ENCODE data around the gene MOGAT3.

MOGAT3 gene

DNA sequence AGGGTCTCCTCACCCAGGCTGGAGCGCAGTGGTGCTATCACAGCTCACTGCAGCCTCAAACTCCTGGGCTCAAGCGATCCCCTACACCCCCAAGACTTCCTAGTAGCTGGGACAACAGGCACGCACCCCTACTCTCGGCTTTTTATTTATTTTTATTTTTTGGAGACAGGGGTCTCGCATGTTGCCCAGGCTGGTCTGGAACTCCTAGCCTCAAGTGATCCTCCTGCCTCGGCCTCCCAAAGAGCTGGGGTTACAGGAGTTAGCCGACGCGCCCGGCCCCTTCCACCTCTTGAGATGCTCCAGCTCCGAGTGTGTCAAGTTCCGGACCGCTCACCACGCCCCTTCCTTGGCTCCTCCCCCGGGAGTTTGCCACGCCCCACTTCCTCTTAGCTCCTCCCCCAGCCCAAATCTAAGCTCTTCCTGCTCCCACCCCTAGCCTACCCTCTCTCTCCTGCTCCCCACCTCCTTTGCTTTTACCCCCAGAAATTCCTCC, 27.0 kb downstream of the MOGAT3 start:
- no peak overlapping the region for H3K4me3 ChIP-seq (ENCODE audit: low read depth, low read length)

- no peak overlapping the region for H3K4me3 ChIP-seq (ENCODE audit: low read depth, low read length)
These were observed 27.7 kb downstream of the MOGAT3 start for GRCh38 chr7:101172854-101173751.

- peak overlapping the region; percentile 17 for H3K4me3 ChIP-seq (ENCODE audit: low read depth, low read length)
These were observed 28.6 kb downstream of the MOGAT3 start for GRCh38 chr7:101172005-101172853.

DNA sequence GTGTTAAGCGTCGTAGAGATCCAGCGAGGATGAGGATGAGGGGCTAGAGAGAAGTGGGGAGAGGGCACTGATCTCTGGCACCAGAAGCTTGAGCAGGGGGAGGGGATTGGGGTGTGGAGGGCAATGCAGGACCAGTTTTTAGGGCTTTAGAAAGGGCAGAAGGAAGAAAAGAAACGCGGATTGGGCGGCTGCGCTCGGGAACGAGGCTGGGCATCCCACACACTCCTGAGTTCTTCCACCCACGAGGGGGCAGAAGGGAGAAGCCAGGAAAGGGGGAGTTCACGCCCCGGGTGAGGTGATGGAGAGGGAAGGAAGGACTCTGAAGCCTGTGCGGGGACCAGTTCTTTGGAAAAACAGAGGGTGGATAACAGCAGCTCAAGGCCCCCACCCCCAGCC, 29.4 kb downstream of the MOGAT3 start:
- no peak overlapping the region for H3K4me3 ChIP-seq (ENCODE audit: low read depth, low read length)

DNA sequence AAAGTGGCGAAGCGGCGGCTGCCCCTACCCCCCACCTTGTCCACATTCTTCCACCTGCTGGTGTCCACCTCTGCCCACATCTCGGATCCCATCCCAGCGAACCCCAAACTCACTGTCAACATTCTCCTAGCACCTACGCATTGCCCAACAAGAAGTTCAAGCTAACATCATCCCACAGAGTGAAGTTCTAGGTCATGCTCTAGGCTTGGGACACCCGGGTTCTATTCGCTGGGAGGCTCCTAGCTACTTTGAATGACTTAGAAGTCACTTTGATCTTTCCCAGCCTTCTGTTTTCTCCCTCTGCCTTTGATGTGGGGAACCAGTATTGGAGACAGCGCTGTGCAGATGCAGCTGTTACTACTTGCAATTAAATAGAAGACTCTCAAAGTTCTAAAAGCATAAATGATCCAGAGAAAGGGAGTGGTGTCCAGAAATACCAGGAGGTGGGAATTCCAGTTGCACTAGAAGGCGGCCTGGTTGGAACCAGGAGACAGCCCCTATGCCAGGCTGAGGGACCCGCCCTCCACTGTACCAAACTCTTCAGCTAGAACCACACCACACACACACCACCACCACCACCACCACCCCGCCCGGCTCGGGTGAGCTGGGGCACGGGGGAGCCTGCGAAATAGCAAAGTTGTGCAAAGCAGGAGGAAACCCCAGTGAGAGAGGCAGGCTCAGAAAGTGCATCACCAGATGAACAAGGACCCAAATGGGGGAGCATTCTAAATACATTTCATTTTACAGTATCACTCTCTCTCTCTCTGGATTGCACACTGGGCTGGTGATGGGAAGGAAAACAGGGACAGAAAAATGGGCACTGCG, 30.0 kb downstream of the MOGAT3 start:
- H3K4me3 ChIP-seq (ENCODE audit: low read depth, low read length) = no peak overlapping the region

GRCh38 chr7:101169838-101170551, 30.8 kb downstream of the MOGAT3 start:
- peak overlapping the region; percentile 8 for H3K4me3 ChIP-seq (ENCODE audit: low read depth, low read length)

GRCh38 chr7:101169110-101169837, 31.6 kb downstream of the MOGAT3 start:
- peak overlapping the region; percentile 24 for H3K4me3 ChIP-seq (ENCODE audit: low read depth, low read length)

GRCh38 chr7:101168412-101169049, 32.3 kb downstream of the MOGAT3 start:
- H3K4me3 ChIP-seq (ENCODE audit: low read depth, low read length) = no peak overlapping the region

GRCh38 chr7:101167645-101168411, 33.0 kb downstream of the MOGAT3 start:
- no peak overlapping the region for H3K4me3 ChIP-seq (ENCODE audit: low read depth, low read length)

- peak overlapping the region; percentile 45 for H3K4me3 ChIP-seq (ENCODE audit: low read depth, low read length)
These were observed 33.8 kb downstream of the MOGAT3 start for GRCh38 chr7:101166909-101167644.

GRCh38 chr7:101166648-101166908, 34.3 kb downstream of the MOGAT3 start:
- H3K4me3 ChIP-seq (ENCODE audit: low read depth, low read length) = peak overlapping the region; percentile 45

GRCh38 chr7:101165958-101166647, 34.7 kb downstream of the MOGAT3 start:
- H3K4me3 ChIP-seq (ENCODE audit: low read depth, low read length) = peak overlapping the region; percentile 37

- peak within 1 kb of the TSS; percentile 67 for H3K4me3 ChIP-seq (ENCODE audit: low read depth, low read length)
These were observed 35.5 kb downstream of the MOGAT3 start, which contains the start of gene VGF for GRCh38 chr7:101165075-101165957. TSS of gene VGF (minus strand) at chr7:101165569. CDS start at chr7:101164843, 726 bp downstream.

GRCh38 chr7:101164071-101164840, 36.6 kb downstream of the MOGAT3 start:
- H3K4me3 ChIP-seq (ENCODE audit: low read depth, low read length) = peak overlapping the region; percentile 67
